HG03025 (cell line): Measurements from ENCODE around the gene FLNC.

Experiments
- ATAC-seq: cut with Tn5 transposase; IDR thresholded peaks from one replicate; pipeline ENCODE4 v1.9.1; 2021; ENCODE audit warnings: mild to moderate bottlenecking, moderate library complexity; ENCODE audit not compliant: unreplicated experiment, low FRiP score

The FLNC gene

DNA sequence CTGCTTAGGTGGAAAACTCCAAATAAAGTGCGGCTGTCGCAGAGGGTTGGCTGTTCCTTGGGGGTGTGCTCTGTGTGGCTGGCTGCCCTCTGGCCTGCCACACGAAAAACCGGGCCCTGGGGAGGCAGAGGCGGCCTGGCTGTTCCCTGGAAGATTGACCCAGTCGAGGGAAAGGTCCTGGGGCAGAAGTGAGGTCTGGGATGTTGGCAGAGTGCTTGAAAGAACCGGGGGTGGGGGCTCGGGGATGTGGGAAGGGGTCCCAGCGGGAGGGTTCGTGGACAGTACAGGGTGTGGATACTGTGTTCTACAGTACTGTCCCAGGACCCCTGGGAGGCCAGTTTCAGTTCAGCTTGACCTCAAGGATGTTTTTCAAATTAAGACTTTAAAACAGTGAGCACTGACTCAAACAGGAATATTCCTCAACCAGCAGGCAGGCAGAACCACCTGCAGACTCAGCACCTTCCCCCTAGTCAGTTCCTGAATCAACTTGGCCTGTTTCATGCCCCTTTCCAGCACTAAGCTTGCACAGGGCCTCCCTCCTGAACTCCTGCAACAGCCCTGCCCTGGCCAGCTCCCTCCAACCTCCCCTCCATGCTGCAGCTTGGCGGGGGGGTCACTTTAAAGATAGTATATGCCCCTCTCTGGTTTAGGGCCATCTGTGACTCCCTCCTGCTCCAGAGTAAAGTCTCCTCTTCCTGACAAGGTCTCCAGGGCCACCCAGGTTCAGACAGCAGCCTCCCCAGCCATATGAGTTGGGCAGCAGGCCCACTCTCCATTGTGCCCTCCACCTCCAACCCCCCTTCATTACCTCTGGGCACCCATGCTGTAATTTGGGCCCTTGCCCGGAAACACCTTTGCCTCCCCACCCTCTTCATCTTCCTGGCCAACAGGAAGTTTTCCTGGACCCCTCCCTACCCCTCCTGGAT lies 29.3 kb downstream of the FLNC start:
- ATAC-seq, result no peak

GRCh38 chr7:128860158-128861073 lies 30.2 kb downstream of the FLNC start:
- ATAC-seq, result no peak

- no peak for ATAC-seq
Measured at GRCh38 chr7:128861957-128862570, 31.9 kb downstream of the FLNC start.

GRCh38 chr7:128862571-128863432 lies 32.6 kb downstream of the FLNC start, which contains the start of gene ATP6V1F:
ATP6V1F (plus strand) TSS chr7:128862856; CDS start chr7:128862905, 49 bp downstream.
- peak; percentile 79 for ATAC-seq

- no peak for ATAC-seq
Measured at GRCh38 chr7:128863433-128863989, 33.3 kb downstream of the FLNC start.

- ATAC-seq, result no peak
Measured at GRCh38 chr7:128865303-128865702, 35.1 kb downstream of the FLNC start.

DNA sequence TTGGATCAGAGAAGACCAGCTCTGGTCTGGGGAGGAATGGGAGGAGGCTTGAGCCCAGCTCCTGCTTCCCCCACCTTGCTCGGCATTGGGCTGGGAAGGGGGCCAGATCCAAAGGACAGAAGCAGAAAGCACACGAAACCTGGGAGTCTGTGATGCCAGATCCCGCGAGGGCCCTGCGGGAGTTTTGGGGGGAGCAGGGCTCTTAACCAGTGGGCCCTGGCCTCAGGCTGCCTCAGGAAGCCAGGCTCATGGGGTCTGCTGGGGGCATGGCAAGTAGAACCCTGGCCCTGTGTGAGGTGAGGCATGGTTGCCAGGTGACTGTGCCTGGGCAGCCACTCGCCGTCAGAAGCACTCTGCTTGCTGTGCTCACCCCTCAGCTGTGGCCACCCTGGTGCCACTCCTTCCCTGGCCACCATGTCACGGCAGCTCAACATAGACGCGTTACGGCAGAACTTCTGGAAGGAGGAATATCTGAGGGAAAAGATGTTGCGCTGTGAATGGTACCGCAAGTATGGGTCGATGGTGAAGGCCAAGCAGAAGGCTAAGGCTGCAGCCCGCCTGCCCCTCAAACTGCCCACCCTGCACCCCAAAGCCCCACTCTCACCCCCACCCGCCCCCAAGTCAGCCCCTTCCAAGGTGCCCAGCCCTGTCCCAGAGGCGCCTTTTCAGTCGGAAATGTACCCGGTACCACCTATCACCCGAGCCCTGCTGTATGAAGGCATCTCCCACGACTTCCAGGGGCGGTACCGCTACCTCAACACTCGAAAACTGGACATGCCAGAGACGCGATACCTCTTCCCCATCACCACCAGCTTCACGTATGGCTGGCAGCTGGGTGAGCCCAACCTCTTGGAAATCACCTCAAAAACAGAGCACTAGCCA lies 36.0 kb downstream of the FLNC start:
- ATAC-seq, result no peak

DNA sequence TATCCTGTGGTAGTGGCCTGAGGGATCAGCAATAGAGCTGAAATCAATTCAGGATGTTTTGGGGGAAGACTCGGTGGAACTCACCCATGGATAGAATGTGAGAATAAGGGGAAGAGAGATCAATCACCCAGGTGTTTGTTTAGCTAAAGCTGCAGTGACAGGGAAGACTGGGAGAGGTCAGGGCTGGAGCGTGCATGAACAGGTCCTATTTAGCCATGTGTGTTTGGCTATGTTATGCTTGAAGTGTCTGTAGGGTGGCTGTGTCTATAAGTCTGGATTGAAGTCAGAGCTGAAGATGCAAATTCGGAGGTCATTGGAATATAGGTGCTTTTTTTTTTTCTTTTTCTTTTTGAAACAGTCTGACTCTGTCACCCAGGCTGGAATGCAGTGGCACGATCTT lies 37.0 kb downstream of the FLNC start:
- ATAC-seq, result no peak

- no peak for ATAC-seq
Measured at GRCh38 chr7:128867842-128868623, 37.8 kb downstream of the FLNC start.

GRCh38 chr7:128868624-128869137 lies 38.5 kb downstream of the FLNC start:
- ATAC-seq, result no peak

- no peak for ATAC-seq
Measured at GRCh38 chr7:128869138-128869943, 39.1 kb downstream of the FLNC start.

DNA sequence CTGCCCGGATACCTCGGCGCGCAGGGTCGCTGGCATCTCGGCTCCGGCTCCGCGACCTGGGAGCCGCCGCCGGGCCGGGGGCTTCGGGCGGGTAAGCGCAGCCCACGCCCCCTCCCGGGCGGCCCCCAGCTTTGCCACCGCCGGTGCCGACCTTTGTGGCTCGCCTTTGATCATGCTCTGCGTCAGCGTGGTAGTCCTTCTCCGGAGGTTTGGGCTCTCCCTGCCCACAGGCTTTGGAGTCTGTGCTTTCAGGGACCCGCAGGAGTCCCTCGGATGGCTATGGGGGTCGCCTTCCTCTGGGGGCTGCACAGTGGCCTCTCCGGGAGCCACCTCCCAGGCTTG lies 39.7 kb downstream of the FLNC start:
- no peak for ATAC-seq

- no peak for ATAC-seq
Measured at GRCh38 chr7:128871050-128871449, 40.8 kb downstream of the FLNC start.

- no peak for ATAC-seq
Measured at GRCh38 chr7:128872394-128872824, 42.2 kb downstream of the FLNC start.

DNA sequence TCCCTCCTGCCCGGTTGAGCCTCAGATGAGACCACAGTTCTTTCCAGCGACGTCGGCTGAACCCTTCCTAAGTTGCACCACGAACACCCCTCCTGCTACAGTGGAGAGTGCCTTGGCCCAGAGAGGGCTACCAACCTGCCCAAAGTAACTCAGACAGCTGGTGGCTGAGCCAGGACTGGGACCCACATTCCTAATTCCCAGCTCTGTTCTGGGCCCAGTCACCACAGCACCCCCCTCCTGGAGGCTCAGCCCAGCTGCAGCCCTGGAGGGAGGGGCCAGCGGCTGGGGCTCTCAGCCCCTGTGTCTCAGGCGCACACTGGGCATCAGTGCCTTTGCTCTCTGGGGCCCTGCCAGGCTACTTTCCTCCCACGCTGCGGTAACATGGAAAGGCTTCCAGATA lies 43.0 kb downstream of the FLNC start:
- no peak for ATAC-seq

DNA sequence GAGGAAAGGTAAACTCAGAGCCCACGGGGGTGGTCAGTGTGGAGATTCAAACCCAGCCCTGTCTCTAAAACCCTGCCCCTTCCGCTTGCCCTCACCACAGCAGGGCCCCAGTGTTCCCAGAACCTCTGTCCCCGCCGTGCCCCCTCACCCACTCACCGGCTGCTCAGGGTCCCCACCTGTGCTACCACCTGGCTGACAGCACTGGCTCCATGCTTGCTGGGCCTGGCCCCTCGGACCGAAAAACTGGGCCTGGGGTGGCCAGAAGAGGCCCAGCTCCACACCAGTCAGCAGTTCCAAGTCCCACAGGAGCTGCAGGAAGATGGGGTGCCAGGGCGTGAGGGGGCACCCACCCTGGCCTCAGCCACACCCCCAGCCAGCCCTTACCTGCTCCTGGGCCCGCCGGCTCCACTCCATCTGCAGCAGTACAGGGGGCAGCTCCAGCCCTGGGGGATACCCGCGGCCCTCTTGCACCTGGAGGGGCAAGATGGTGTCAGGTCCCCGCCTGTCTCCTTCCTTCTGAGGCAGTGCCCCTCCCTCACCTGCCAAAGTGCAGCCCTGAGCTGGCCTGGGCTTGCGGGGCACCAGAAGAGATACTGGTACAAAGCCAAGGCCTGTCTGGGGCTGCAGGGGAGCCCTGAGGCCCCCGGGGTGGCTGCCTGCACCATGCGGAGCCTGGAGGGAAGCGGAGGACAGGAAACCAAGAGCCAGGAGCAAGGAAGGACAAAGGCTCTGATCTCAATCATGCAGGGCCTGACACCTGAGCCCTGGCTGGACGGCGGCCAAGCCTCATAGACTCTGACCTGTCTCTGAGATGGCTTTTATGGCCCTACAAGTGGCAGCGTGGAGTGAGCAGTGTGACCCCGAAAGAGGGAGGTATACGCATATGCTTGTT lies 44.2 kb downstream of the FLNC start:
- no peak for ATAC-seq
